PC-3 (cell line): ENCODE measurements around the gene ZNF473. TPM values are rescaled to one million over a fixed set of nuclear protein-coding genes. Genes with fewer than 3 reads are reported as not detected.

Experiments used
- ATAC-seq: fragments of 200-7000 bp; cut with Tn5 transposase; 2 replicates; pipeline ENCODE4 v1.9.1; 2020; ENCODE audit warnings: mild to moderate bottlenecking, moderate library complexity
- BruUV-seq: library from RNA; stranded (reverse); fragments of 400-500 nt; replicated peaks from 2 replicates; lab custom pipeline; 2021; lab: Mats Ljungman, UMichigan
- CTCF ChIA-PET: fragments of 300-600 bp; sonication (Branson Sonifier 250); formaldehyde crosslinking; loops from one replicate; lab custom pipeline; 2022; ENCODE audit warnings: antibody characterized with exemption; lab: Charles Lee
- POLR2A ChIA-PET: fragments of 300-600 bp; sonication (Branson Sonifier 250); formaldehyde crosslinking; loops from one replicate; lab custom pipeline; 2022; ENCODE audit warnings: antibody characterized with exemption; ENCODE audit not compliant: unreplicated experiment; lab: Charles Lee
- DNase-seq: peaks from one replicate; pipeline ENCODE4 v3.0.0-alpha.2; 2015
- H2AFZ ChIP-seq: fragments of 300-600 bp; sonication (generic); 2 replicates; pipeline ENCODE4 v1.6.0; 2016; ENCODE audit warnings: antibody characterized with exemption, low read length
- H3F3A ChIP-seq: fragments of 300-600 bp; sonication (generic); one replicate; pipeline ENCODE4 v1.6.0; 2017; ENCODE audit warnings: antibody characterized with exemption, low read length, control low read depth, mild to moderate bottlenecking; ENCODE audit not compliant: unreplicated experiment
- H3K27ac ChIP-seq: fragments of 300-600 bp; sonication (generic); 2 replicates; pipeline ENCODE4 v1.5.1; 2016; ENCODE audit warnings: mild to moderate bottlenecking, low read length
- H3K27me3 ChIP-seq: fragments of 300-600 bp; sonication (generic); 2 replicates; pipeline ENCODE4 v1.6.1; 2016; ENCODE audit warnings: low read length, mixed read lengths
- H3K36me3 ChIP-seq: fragments of 300-600 bp; sonication (generic); 2 replicates; pipeline ENCODE4 v1.6.1; 2016; ENCODE audit warnings: low read depth, mixed run types, low read length, mixed read lengths
- H3K4me1 ChIP-seq: fragments of 300-600 bp; sonication (generic); 2 replicates; pipeline ENCODE4 v1.5.1; 2016; ENCODE audit warnings: low read length; ENCODE audit not compliant: insufficient read depth
- H3K4me2 ChIP-seq: fragments of 300-600 bp; sonication (generic); 2 replicates; pipeline ENCODE4 v1.6.0; 2016; ENCODE audit warnings: low read length
- H3K4me3 ChIP-seq: fragments of 300-600 bp; sonication (generic); 2 replicates; pipeline ENCODE4 v1.5.1; 2016; ENCODE audit warnings: mild to moderate bottlenecking, low read length, mixed read lengths
- H3K79me2 ChIP-seq: fragments of 300-600 bp; sonication (generic); 2 replicates; pipeline ENCODE4 v1.6.1; 2017; ENCODE audit warnings: low read length, mixed read lengths
- H3K9ac ChIP-seq: fragments of 300-600 bp; sonication (generic); 2 replicates; pipeline ENCODE4 v1.6.0; 2016; ENCODE audit warnings: mild to moderate bottlenecking, low read length
- H3K9me2 ChIP-seq: fragments of 300-600 bp; sonication (generic); replicated peaks from 2 replicates; pipeline ENCODE4 v1.6.1; 2016; ENCODE audit warnings: mixed run types, low read length, mixed read lengths
- H3K9me3 ChIP-seq: fragments of 300-600 bp; sonication (generic); 2 replicates; pipeline ENCODE4 v1.6.1; 2016; ENCODE audit warnings: low read length, mixed read lengths
- H4K20me1 ChIP-seq: fragments of 300-600 bp; sonication (generic); 2 replicates; pipeline ENCODE4 v1.6.1; 2016; ENCODE audit warnings: low read length, mixed read lengths
- CTCF ChIP-seq: fragments of 300-600 bp; sonication (generic); conservative IDR thresholded peaks from 2 replicates; pipeline ENCODE4 v1.5.1; 2017; ENCODE audit warnings: antibody characterized with exemption, low read depth, mild to moderate bottlenecking, low read length
- EZH2 ChIP-seq: fragments of 300-600 bp; sonication (generic); IDR thresholded peaks from one replicate; pipeline ENCODE4 v1.6.1; 2017; ENCODE audit warnings: antibody characterized with exemption, mild to moderate bottlenecking, low read length; ENCODE audit not compliant: unreplicated experiment
- EZH2phosphoT487 ChIP-seq: fragments of 300-600 bp; sonication (generic); IDR thresholded peaks from 2 replicates; pipeline ENCODE4 v1.6.1; 2018; ENCODE audit warnings: mild to moderate bottlenecking, antibody characterized with exemption, low read length, borderline replicate concordance
- intact Hi-C: fragments of 100-400 bp; cut with micrococcal nuclease; formaldehyde crosslinking; loops from 2 replicates; pipeline ENCODE4 v1.9.0; 2023
- total RNA-seq: library from RNA; depleted of rRNA; stranded (reverse); fragments of >200 nt; gene quantifications from 2 replicates; pipeline ENCODE4 v1.2.3, GENCODE V29; 2014

ZNF473 gene
- total RNA-seq, 1 experiment from 2014 or later: 18.5 TPM

- peak overlapping the region; percentile 89 for H3K4me2 ChIP-seq
- ChIA-PET CTCF (interaction anchor here (0.9 kb wide), 1 partner anchor 132 kb away, joined by 5 read pairs; no protein-coding TSS in a partner anchor), POLR2A (interaction anchor here (0.6 kb wide), 1 partner anchor 282 kb away, joined by 4 read pairs; no protein-coding TSS in a partner anchor)
- peaks cover 14% of the 10 kb centered on the region; the same call in 1 of the 2 replicates for H3K79me2 ChIP-seq
- no TSS peak for BruUV-seq
- H2AFZ ChIP-seq: peak overlapping the region; percentile 31; the same call in 1 of the 2 replicates
- H3K27me3 ChIP-seq: no peaks in the 10 kb centered on the region
- H3K9me2 ChIP-seq: no peaks in the 10 kb centered on the region
- peak overlapping the region; percentile 97 for H3K27ac ChIP-seq
- intact Hi-C loops: loop anchor here (1.0 kb wide), 1 partner anchor 21 kb away; the partner anchor contains the start of gene VRK3
- ATAC-seq: peak; percentile 99
- peaks cover 18% of the 10 kb centered on the region; the same call in 1 of the 2 replicates for H4K20me1 ChIP-seq
- H3K4me1 ChIP-seq: peaks cover 22% of the 10 kb centered on the region
- peaks cover 3% of the 10 kb centered on the region for H3F3A ChIP-seq
- TF ChIP-seq EZH2phosphoT487 (no peak), CTCF (no peak), EZH2 (no peak)
- peak; percentile 98 for DNase-seq
- H3K4me3 ChIP-seq: peak overlapping the region; percentile 53
- H3K9me3 ChIP-seq: no peaks in the 10 kb centered on the region
- H3K9ac ChIP-seq: peak overlapping the region; percentile 82
- peaks cover 71% of the 10 kb centered on the region for H3K36me3 ChIP-seq
Observed at GRCh38 chr19:50003810-50004419, 21.9 kb upstream of the ZNF473 start.

- no peak for TF ChIP-seq EZH2phosphoT487
- no peak for TF ChIP-seq EZH2
- TF ChIP-seq CTCF: no peak
- Histone ChIP-seq H3K27ac (no peak overlapping the region), H4K20me1 (peaks cover 18% of the 10 kb centered on the region; the same call in 1 of the 2 replicates), H3K4me1 (peaks cover 22% of the 10 kb centered on the region), H3F3A (peaks cover 3% of the 10 kb centered on the region), H3K4me2 (no peak overlapping the region), H2AFZ (no peak overlapping the region), H3K36me3 (peaks cover 62% of the 10 kb centered on the region), H3K9ac (no peak overlapping the region), H3K79me2 (peaks cover 14% of the 10 kb centered on the region; the same call in 1 of the 2 replicates), H3K9me2 (no peaks in the 10 kb centered on the region), H3K27me3 (no peaks in the 10 kb centered on the region), H3K4me3 (no peak overlapping the region), H3K9me3 (no peaks in the 10 kb centered on the region)
- ATAC-seq (no peak), DNase-seq (no peak)
- ChIA-PET POLR2A (no interaction called here), CTCF (no interaction called here)
- intact Hi-C loops: no loop called here
- BruUV-seq: no TSS peak
Observed at GRCh38 chr19:50005428-50005827, 20.4 kb upstream of the ZNF473 start.

DNA sequence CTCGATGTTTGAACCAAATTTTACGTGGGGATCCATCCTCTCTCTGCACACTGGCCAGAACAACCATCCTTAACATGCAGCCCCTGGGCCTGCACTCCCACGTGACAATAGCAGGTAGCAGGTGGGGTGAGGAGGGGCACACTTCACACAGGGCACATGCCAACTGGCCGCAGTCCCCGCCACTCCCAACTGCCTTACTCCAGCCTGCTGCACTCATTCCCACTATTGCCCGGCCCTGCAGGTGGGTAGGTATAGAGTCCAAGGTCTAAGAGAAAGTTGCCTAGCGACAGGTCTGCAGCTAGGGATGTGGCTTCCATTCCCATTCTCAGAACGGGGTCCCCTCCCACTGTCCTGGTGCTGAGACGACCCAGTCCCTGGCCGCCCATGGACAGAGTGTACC is 18.6 kb upstream of the ZNF473 start:
- Histone ChIP-seq H3K27me3 (no peaks in the 10 kb centered on the region), H2AFZ (no peak overlapping the region), H3K4me3 (no peak overlapping the region), H3K36me3 (peaks cover 46% of the 10 kb centered on the region), H3K9me3 (no peaks in the 10 kb centered on the region), H3K9me2 (no peaks in the 10 kb centered on the region), H3K4me1 (peaks cover 22% of the 10 kb centered on the region), H3K4me2 (no peak overlapping the region), H3F3A (peaks cover 3% of the 10 kb centered on the region), H3K9ac (no peak overlapping the region), H3K27ac (no peak overlapping the region), H3K79me2 (peaks cover 13% of the 10 kb centered on the region; the same call in 1 of the 2 replicates), H4K20me1 (peaks cover 15% of the 10 kb centered on the region; the same call in 1 of the 2 replicates)
- TF ChIP-seq EZH2 (no peak), CTCF (no peak), EZH2phosphoT487 (no peak)
- no TSS peak for BruUV-seq
- intact Hi-C loops: no loop called here
- POLR2A ChIA-PET: no interaction called here
- no peak for DNase-seq
- CTCF ChIA-PET: no interaction called here
- ATAC-seq: no peak
